Measurements from ENCODE around the gene BPGM.

BPGM gene

GRCh38 chr7:134691546-134692343, 45.1 kb downstream of the BPGM start (continued):
- TF ChIP-seq MYNN (tag by site-specific recombination; IDR thresholded peaks at IDR 0.05; ENCODE audit: borderline replicate concordance) (no peak), HIC1 (tag by site-specific recombination; IDR thresholded peaks at IDR 0.05) (no peak), ZFP41 (tag by site-specific recombination; IDR thresholded peaks at IDR 0.05; ENCODE audit: borderline replicate concordance) (no peak), FEZF1 (tag by site-specific recombination; IDR thresholded peaks at IDR 0.05) (no peak), ZNF341 (tag by site-specific recombination; IDR thresholded peaks at IDR 0.05; ENCODE audit: low read depth) (no peak), ZNF335 (tag by site-specific recombination; conservative IDR thresholded peaks at IDR 0.05) (no peak)
- TF ChIP-seq, protein P1, sequence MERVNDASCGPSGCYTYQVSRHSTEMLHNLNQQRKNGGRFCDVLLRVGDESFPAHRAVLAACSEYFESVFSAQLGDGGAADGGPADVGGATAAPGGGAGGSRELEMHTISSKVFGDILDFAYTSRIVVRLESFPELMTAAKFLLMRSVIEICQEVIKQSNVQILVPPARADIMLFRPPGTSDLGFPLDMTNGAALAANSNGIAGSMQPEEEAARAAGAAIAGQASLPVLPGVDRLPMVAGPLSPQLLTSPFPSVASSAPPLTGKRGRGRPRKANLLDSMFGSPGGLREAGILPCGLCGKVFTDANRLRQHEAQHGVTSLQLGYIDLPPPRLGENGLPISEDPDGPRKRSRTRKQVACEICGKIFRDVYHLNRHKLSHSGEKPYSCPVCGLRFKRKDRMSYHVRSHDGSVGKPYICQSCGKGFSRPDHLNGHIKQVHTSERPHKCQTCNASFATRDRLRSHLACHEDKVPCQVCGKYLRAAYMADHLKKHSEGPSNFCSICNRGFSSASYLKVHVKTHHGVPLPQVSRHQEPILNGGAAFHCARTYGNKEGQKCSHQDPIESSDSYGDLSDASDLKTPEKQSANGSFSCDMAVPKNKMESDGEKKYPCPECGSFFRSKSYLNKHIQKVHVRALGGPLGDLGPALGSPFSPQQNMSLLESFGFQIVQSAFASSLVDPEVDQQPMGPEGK (tag by site-specific recombination; IDR thresholded peaks at IDR 0.05) = no peak
- TF ChIP-seq, protein P2, sequence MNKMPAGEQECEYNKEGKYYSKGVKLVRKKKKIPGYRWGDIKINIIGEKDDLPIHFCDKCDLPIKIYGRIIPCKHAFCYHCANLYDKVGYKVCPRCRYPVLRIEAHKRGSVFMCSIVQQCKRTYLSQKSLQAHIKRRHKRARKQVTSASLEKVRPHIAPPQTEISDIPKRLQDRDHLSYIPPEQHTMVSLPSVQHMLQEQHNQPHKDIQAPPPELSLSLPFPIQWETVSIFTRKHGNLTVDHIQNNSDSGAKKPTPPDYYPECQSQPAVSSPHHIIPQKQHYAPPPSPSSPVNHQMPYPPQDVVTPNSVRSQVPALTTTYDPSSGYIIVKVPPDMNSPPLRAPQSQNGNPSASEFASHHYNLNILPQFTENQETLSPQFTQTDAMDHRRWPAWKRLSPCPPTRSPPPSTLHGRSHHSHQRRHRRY (tag by site-specific recombination; IDR thresholded peaks at IDR 0.05) = no peak

DNA sequence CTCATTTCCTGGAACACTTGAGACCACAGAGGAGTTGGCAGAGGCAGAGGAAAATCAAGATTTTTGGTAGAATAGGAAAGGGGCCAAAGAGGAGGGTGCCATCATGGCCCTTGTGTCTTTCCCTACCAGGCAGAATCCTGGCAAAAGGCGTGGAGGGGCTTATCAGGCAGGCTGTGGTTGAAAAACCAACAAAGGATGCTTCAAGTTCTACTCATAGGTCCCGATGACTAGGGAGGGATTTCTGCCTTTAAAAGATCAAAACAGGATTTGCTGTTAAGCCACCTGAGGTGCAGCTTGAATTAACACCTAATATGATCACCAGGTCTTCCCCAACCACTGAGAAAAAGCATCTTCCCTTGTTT, 45.7 kb downstream of the BPGM start:
- CTCF ChIA-PET = interaction anchor here (0.6 to 5.2 kb wide), 4 partner anchors 9 to 263 kb away, joined by 3 to 36 read pairs (median 6); no protein-coding TSS in a partner anchor
- H3K36me3 ChIP-seq (ENCODE audit: control insufficient read depth in 2 of 2, insufficient read depth in 1 of 2, low read length in 2 of 2) = no peaks in the 10 kb centered on the region

DNA sequence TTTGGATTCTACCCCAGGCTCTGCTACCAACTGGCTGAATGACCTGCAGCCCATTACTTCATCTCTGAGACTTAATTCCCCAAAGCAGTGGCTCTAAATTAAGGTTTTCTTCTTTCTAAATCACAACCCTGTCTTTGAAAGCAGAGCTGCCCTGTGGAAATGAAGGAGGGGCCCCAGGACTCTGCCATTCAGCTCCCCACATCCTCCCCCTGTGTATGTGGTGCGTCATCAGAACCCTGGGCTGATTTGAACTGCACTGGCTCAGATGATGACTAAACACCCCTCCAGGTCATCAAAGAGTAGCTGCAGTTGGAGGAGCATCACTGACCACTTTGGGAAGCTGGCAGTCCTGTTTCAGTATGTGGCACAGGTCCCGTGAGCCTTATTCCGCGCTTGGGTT, 46.6 kb downstream of the BPGM start:
- no peak overlapping the region for H3K27ac ChIP-seq (ENCODE audit: extremely low read depth, low read depth, low read length)

More for the DNA sequence above, 45.7 kb downstream of the BPGM start:
- H3K4me3 ChIP-seq (ENCODE audit: low read depth, low read length) = no peak overlapping the region
- no peak for TF ChIP-seq ZNF621 (tag by site-specific recombination; IDR thresholded peaks at IDR 0.05)
- H3K27ac ChIP-seq (ENCODE audit: extremely low read depth, low read depth, low read length) = no peak overlapping the region
- POLR2A ChIA-PET = no interaction called here
- H3K9me3 ChIP-seq (ENCODE audit: control insufficient read depth, insufficient read depth, low read depth, low read length) = no peaks in the 10 kb centered on the region
- H3K4me1 ChIP-seq (ENCODE audit: control insufficient read depth, insufficient read depth, low read length) = no peaks in the 10 kb centered on the region

DNA sequence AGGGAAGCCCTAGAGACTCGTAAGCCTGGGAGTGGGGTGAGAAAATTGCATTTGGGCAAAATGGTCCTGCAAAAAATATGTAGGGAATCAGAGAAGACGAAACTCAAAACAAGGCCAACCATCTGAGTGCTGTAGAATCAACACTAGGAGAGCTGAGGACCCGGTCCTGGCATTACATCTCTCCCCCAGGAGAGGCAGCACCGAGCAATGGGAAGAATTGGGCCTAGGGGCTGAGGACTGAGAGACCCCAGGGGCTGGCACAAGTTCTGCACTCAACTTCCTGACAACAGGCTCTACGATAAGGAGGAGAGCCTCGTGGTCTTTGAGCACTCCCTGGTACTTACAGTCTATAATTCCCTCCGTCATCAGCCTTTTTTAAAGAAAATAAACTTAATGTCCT, 47.6 kb downstream of the BPGM start:
- no peak overlapping the region for H3K4me3 ChIP-seq (ENCODE audit: low read depth, low read length)
- H3K36me3 ChIP-seq (ENCODE audit: control insufficient read depth in 2 of 2, insufficient read depth in 1 of 2, low read length in 2 of 2) = no peaks in the 10 kb centered on the region
- POLR2A ChIA-PET = no interaction called here
- no peaks in the 10 kb centered on the region for H3K4me1 ChIP-seq (ENCODE audit: control insufficient read depth, insufficient read depth, low read length)
- H3K9me3 ChIP-seq (ENCODE audit: control insufficient read depth, insufficient read depth, low read depth, low read length) = no peaks in the 10 kb centered on the region
- CTCF ChIA-PET = interaction anchor here (0.6 to 1.1 kb wide), 3 partner anchors 9 to 140 kb away, joined by 3 to 4 read pairs (median 3); no protein-coding TSS in a partner anchor
- H3K27ac ChIP-seq (ENCODE audit: extremely low read depth, low read depth, low read length) = no peak overlapping the region
- TF ChIP-seq, protein P3, sequence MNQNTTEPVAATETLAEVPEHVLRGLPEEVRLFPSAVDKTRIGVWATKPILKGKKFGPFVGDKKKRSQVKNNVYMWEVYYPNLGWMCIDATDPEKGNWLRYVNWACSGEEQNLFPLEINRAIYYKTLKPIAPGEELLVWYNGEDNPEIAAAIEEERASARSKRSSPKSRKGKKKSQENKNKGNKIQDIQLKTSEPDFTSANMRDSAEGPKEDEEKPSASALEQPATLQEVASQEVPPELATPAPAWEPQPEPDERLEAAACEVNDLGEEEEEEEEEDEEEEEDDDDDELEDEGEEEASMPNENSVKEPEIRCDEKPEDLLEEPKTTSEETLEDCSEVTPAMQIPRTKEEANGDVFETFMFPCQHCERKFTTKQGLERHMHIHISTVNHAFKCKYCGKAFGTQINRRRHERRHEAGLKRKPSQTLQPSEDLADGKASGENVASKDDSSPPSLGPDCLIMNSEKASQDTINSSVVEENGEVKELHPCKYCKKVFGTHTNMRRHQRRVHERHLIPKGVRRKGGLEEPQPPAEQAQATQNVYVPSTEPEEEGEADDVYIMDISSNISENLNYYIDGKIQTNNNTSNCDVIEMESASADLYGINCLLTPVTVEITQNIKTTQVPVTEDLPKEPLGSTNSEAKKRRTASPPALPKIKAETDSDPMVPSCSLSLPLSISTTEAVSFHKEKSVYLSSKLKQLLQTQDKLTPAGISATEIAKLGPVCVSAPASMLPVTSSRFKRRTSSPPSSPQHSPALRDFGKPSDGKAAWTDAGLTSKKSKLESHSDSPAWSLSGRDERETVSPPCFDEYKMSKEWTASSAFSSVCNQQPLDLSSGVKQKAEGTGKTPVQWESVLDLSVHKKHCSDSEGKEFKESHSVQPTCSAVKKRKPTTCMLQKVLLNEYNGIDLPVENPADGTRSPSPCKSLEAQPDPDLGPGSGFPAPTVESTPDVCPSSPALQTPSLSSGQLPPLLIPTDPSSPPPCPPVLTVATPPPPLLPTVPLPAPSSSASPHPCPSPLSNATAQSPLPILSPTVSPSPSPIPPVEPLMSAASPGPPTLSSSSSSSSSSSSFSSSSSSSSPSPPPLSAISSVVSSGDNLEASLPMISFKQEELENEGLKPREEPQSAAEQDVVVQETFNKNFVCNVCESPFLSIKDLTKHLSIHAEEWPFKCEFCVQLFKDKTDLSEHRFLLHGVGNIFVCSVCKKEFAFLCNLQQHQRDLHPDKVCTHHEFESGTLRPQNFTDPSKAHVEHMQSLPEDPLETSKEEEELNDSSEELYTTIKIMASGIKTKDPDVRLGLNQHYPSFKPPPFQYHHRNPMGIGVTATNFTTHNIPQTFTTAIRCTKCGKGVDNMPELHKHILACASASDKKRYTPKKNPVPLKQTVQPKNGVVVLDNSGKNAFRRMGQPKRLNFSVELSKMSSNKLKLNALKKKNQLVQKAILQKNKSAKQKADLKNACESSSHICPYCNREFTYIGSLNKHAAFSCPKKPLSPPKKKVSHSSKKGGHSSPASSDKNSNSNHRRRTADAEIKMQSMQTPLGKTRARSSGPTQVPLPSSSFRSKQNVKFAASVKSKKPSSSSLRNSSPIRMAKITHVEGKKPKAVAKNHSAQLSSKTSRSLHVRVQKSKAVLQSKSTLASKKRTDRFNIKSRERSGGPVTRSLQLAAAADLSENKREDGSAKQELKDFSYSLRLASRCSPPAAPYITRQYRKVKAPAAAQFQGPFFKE (tag by site-specific recombination; IDR thresholded peaks at IDR 0.05; ENCODE audit: borderline replicate concordance) = no peak
- TF ChIP-seq, protein P4, sequence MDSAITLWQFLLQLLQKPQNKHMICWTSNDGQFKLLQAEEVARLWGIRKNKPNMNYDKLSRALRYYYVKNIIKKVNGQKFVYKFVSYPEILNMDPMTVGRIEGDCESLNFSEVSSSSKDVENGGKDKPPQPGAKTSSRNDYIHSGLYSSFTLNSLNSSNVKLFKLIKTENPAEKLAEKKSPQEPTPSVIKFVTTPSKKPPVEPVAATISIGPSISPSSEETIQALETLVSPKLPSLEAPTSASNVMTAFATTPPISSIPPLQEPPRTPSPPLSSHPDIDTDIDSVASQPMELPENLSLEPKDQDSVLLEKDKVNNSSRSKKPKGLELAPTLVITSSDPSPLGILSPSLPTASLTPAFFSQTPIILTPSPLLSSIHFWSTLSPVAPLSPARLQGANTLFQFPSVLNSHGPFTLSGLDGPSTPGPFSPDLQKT (IDR thresholded peaks at IDR 0.05; ENCODE audit: borderline replicate concordance, low read depth, low read length) = no peak
- no peak for TF ChIP-seq ZIC2 (tag by site-specific recombination; IDR thresholded peaks at IDR 0.05)

More for the DNA sequence above, 46.6 kb downstream of the BPGM start:
- Histone ChIP-seq H3K36me3 (ENCODE audit: control insufficient read depth in 2 of 2, insufficient read depth in 1 of 2, low read length in 2 of 2) (no peaks in the 10 kb centered on the region), H3K4me3 (ENCODE audit: low read depth, low read length) (no peak overlapping the region), H3K4me1 (ENCODE audit: control insufficient read depth, insufficient read depth, low read length) (no peaks in the 10 kb centered on the region), H3K9me3 (ENCODE audit: control insufficient read depth, insufficient read depth, low read depth, low read length) (no peaks in the 10 kb centered on the region)
- TF ChIP-seq ZNF394 (tag by site-specific recombination; IDR thresholded peaks at IDR 0.05; ENCODE audit: borderline replicate concordance) (0 out of 2 replicates have a peak, but pooled peaks have one; percentile 36), ZBTB8A (tag by site-specific recombination; IDR thresholded peaks at IDR 0.05) (no peak), ZBTB20 (tag by site-specific recombination; IDR thresholded peaks at IDR 0.05) (0 out of 2 replicates have a peak, but pooled peaks have one; percentile 18)
- POLR2A ChIA-PET = no interaction called here
- CTCF ChIA-PET = interaction anchor here (0.6 to 1.2 kb wide), 6 partner anchors 9 to 893 kb away, joined by 3 to 6 read pairs (median 4); no protein-coding TSS in a partner anchor

Measured in HEK293 (cell line).